ENCODE measurements around the gene MED20.

- TF ChIP-seq, protein P1, sequence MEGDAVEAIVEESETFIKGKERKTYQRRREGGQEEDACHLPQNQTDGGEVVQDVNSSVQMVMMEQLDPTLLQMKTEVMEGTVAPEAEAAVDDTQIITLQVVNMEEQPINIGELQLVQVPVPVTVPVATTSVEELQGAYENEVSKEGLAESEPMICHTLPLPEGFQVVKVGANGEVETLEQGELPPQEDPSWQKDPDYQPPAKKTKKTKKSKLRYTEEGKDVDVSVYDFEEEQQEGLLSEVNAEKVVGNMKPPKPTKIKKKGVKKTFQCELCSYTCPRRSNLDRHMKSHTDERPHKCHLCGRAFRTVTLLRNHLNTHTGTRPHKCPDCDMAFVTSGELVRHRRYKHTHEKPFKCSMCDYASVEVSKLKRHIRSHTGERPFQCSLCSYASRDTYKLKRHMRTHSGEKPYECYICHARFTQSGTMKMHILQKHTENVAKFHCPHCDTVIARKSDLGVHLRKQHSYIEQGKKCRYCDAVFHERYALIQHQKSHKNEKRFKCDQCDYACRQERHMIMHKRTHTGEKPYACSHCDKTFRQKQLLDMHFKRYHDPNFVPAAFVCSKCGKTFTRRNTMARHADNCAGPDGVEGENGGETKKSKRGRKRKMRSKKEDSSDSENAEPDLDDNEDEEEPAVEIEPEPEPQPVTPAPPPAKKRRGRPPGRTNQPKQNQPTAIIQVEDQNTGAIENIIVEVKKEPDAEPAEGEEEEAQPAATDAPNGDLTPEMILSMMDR (IDR thresholded peaks at IDR 0.05) = no peak
- no peak for TF ChIP-seq POLR2A (IDR thresholded peaks at IDR 0.05)
- TF ChIP-seq POLR2AphosphoS5 (IDR thresholded peaks at IDR 0.05) = no peak
These were observed 24.7 kb downstream of the MED20 start for GRCh38 chr6:41896281-41896680.

Data from stomach (tissue), 4 donors.